HG02870 (cell line): ENCODE measurements around the gene GPR68.
"Not testable (repeated sequence)": the region's sequence is repeated elsewhere in the genome, so short reads cannot be mapped to it uniquely, and the experiment has no call there.

Experiments
- ATAC-seq: cut with Tn5 transposase; IDR thresholded peaks from one replicate; pipeline ENCODE4 v1.9.1; 2021; ENCODE audit warnings: mild to moderate bottlenecking, moderate library complexity; ENCODE audit not compliant: unreplicated experiment

GPR68 gene

GRCh38 chr14:91254461-91254860 lies 10.0 kb upstream of the GPR68 start:
- no peak for ATAC-seq

GRCh38 chr14:91253795-91254323 lies 9.4 kb upstream of the GPR68 start:
- ATAC-seq: no peak

GRCh38 chr14:91252871-91253794 lies 8.6 kb upstream of the GPR68 start:
- ATAC-seq: no peak

- no peak for ATAC-seq
Observed at GRCh38 chr14:91250912-91251311, 6.4 kb upstream of the GPR68 start.

- ATAC-seq: peak; percentile 71
Observed at GRCh38 chr14:91249841-91250616, 5.5 kb upstream of the GPR68 start.

GRCh38 chr14:91246051-91246852 lies 1.7 kb upstream of the GPR68 start:
- no peak for ATAC-seq

GRCh38 chr14:91245616-91246015 lies 1.1 kb upstream of the GPR68 start:
- not testable (repeated sequence) for ATAC-seq

GRCh38 chr14:91245029-91245428 lies 525 bp upstream of the GPR68 start:
- ATAC-seq: no peak

GRCh38 chr14:91243074-91243471 lies 1.4 kb downstream of the GPR68 start:
- peak; percentile 5 for ATAC-seq

- ATAC-seq: no peak
Observed at GRCh38 chr14:91242635-91243034, 1.9 kb downstream of the GPR68 start.

- ATAC-seq: peak; percentile 41
Observed at GRCh38 chr14:91241863-91242262, 2.6 kb downstream of the GPR68 start.

GRCh38 chr14:91238661-91239060 lies 5.8 kb downstream of the GPR68 start:
- no peak for ATAC-seq

GRCh38 chr14:91238085-91238484 lies 6.4 kb downstream of the GPR68 start:
- ATAC-seq: no peak

GRCh38 chr14:91237219-91237618 lies 7.3 kb downstream of the GPR68 start:
- ATAC-seq: no peak

- no peak for ATAC-seq
Observed at GRCh38 chr14:91235841-91236240, 8.7 kb downstream of the GPR68 start.

- no peak for ATAC-seq
Observed at GRCh38 chr14:91234791-91235114, 9.8 kb downstream of the GPR68 start.

GRCh38 chr14:91233936-91234790 lies 10.3 kb downstream of the GPR68 start:
- ATAC-seq: no peak

- no peak for ATAC-seq
Observed at GRCh38 chr14:91232603-91233002, 11.9 kb downstream of the GPR68 start.

GRCh38 chr14:91232052-91232451 lies 12.5 kb downstream of the GPR68 start:
- no peak for ATAC-seq

- ATAC-seq: no peak
Observed at GRCh38 chr14:91231446-91231845, 13.1 kb downstream of the GPR68 start.
